ENCODE data around the gene BCLAF1. TPM values are rescaled to one million over a fixed set of nuclear protein-coding genes. Genes with fewer than 3 reads are reported as not detected.
"Not testable (repeated sequence)": the region's sequence is repeated elsewhere in the genome, so short reads cannot be mapped to it uniquely, and the experiment has no call there.

BCLAF1 gene
- total RNA-seq, 1 experiment from 2014 or later: 83.0 TPM

DNA sequence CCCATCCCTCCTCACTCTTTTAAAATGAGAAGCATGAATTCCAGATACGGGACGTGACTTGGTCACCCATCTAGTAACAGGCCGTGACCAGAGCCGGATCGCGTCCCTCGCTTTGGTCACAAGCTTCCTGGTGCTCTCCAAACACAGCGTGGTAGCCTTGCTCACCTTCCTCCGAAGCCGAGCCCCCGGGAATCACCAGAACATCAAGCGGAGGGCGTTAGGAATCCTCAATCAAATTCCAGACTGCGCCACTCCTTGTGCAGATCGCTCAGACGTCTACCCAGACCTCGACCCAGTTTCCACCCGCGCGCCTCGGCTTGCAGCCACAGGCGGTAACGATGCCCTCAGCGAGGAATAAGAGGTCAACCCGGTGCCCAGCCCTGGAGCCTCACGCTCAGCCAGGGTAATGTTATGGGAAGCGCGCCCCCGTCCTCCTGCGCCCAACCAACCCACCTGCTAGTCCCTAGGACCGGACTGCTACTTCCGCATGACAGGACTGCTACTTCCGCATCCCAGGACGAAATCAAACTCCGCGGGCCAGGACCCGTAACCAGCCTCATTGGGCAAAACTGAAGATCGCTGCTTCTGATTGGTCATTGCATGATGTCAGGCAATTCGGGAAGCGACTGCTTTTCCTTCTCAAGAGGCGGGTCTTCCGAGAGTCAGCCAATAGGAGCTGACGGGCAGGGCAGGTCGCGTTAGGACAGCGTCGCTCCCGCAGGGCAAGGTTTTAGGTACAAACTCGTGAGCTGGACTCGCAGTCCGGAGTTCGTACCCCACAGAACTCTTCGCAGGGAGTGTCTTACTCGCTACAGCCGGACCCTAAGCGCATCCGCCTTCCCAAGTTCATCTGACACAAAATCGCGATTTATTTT, 39.6 kb downstream of the BCLAF1 start, which contains the start of gene MTFR2:
MTFR2 (minus strand) TSS at position 501 of the 875 bp plus-strand sequence. CDS start 1,212 bp downstream, outside the sequence.
- peak; percentile 99 for DNase-seq (ENCODE audit: low read depth)

GRCh38 chr6:136249336-136249735, 40.3 kb downstream of the BCLAF1 start:
- DNase-seq (ENCODE audit: low read depth): peak; percentile 19

DNA sequence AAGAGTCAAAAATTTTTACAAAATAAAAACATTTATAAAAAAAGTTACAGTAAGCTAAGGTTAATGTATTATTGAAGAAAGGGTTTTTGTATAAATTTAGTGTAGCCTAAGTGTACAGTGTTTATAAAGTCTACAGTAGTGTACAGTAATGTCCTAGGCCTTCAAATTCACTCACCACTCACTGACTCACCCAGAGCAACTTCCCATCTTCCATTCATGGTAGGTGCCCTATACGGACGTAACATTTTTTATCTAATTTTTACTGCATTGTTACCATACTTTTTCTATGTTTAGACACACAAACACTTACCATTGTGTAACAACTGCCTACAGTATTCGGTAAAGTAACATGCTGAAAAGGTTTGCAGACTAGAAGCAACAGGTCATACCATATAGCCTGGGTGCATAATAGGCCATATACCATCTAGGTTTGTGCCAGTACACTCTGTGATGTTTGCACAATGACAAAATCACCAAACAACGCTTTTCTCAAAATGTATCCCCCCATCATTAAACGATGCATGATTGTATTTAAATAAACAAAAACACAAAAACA, 45.5 kb downstream of the BCLAF1 start:
- DNase-seq (ENCODE audit: low read depth): no peak

DNA sequence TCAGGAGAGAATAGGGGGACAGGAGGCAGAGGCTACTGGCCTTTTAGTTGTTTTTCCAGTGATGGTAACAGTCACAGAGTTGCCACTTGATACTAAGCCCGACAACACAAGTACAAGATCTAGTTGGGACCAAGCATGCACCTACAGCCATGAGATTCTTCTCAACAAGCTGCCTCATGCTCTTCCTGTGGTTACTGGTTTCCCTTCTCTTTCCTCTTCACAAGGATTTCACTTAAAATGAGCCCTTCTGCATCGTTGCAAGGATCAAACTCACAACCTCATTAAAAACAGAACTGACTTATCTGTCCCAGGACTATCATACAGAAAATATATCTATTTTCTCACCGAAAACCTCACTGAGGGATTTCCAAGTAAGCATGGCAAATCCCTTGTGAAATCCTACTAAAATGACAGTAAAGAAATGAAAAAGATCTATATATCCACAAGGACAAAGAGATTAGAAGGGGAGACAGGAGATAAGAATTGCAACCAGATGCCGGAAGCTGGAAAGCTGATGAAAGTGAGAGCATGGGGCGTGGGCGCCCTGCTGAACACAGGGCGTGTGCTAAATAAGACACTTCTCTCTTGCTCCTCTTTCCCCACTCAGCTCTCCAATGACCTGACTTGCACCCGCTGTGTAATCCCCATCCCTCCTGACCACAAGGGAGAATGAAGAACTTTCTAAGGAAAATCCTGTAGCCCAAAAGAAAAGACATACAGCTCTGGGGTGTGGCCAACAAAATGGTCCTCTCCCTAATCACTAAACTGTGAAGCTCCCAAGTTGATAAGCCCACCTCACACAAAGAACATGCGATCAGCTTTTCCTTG, 53.0 kb downstream of the BCLAF1 start:
- DNase-seq (ENCODE audit: low read depth): no peak

- DNase-seq (ENCODE audit: low read depth): no peak
Observed at GRCh38 chr6:136235233-136235564, 54.4 kb downstream of the BCLAF1 start.

DNA sequence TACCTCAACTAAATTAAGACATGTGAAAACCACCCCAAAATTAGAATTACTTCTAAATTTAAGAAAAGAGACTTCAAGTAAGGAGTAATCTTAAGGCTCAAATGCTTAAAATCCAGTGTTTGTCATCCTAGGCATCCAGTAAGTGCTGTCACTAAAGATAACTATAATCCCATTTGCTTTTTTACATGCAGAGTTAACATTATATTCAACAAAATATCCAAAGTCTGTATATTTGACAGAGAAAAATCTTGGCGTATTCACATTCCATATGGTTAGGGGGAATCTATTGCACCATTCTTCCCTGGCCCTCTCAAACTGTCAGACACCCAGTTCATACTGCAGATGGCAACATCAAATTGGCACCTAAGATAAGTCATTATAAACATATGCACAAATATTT, 56.9 kb downstream of the BCLAF1 start:
- no peak for DNase-seq (ENCODE audit: low read depth)

DNA sequence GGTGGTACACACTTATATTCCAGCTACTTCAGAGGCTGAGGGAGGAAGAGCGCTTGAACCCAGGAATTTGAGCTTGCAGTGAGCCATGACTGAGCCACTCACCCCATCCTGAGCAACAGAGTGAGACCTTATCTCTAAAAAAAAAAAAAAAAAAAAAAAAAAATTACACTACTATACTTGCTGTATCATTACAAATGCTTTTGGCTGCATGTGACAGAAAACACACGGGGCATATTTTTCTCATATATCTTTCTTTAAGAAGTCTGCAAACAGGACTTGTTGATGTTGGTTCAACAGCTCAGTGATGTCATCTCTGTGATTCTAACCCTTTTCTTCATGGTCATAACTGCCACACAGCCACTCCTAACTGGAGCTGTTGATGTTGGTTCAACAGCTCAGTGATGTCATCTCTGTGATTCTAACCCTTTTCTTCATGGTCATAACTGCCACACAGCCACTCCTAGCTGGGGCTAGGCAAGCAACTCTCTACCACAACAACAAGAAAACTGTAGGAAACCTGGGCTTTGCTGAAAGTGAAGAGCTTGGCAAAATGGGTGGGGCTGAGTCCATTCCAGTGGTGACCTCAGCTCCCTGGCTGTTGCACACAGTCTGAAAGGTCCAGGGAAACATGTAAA, 59.3 kb downstream of the BCLAF1 start:
- no peak for DNase-seq (ENCODE audit: low read depth)

DNA sequence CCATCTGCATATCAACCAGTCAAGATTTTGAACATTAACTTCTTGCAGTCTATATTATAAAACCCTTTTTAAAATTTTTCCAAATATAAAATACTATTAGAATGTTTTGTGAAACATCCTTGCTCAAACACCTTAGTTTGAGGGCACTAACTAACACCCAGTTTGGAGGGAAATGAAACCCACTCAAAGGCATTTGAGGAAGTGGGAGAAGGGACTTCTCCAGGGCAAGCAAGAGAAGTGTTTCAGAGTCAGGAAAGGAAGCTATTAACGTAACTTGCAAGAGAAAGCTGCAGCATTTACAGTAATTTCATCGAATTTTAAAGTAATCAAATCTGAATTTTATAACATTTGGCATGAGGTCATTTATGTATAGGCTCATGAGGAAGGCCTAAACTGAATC, 60.8 kb downstream of the BCLAF1 start:
- DNase-seq (ENCODE audit: low read depth): no peak

- DNase-seq (ENCODE audit: low read depth): no peak
Observed at GRCh38 chr6:136226674-136227377, 62.8 kb downstream of the BCLAF1 start.

- peak; percentile 60 for DNase-seq (ENCODE audit: low read depth)
Observed at GRCh38 chr6:136226027-136226673, 63.5 kb downstream of the BCLAF1 start.

GRCh38 chr6:136225496-136225895, 64.2 kb downstream of the BCLAF1 start:
- DNase-seq (ENCODE audit: low read depth): peak; percentile 47

DNA sequence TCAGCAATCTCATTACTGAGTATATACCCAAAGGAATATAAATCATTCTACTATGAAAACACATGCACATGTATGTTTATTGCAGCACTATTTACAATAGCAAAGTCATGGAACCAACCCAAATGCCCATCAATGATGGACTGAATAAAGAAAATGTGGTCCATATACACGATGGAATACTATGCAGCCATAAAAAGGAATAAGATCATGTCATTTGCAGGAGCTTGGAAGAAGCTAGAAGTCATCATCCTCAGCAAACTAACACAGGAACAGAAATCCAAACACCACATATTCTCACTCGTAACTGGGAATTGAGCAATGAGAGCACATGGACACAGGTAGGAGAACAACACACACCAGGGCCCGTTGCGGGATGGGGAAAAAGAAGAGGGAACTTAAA, 64.7 kb downstream of the BCLAF1 start:
- DNase-seq (ENCODE audit: low read depth): not testable (repeated sequence)

DNA sequence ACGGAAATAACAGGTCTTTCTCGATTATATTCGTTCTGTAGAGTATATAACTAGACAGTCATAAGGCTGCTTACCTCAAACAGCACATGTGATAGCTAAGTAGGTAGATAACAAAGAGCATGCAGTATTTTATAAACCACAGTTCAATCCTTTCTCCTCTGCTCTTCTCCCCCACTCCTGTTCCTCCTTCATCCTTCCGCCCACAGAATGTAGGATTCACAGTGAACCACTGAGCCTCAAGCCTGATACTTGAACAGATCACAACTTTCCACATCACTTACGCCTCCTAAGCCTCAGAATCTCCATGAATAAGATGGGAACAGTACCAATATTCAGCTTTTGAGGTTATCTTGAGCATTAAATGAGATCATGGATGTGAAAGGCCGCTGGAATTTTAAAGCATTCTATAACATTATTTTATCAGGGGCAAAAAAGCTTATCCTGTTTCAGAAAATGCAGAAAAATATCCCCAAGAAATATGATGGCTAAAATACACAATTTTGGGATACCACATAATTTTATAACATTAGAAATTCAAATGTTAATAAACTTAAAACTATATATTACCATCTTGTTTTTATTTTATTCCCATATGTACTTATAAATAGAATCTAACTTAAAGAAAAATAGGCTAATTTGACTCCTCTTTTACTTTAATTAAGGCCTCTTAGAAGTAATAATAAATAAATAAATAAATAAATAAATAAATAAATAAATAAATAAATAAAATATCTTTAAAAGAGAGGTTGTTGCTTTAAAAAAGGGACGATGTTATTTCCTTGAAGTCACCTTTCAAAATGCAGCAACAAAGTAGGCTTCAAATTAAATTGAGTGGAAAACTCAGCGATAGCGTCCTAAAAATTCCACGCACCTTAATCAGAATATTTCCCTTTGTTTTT, 72.9 kb downstream of the BCLAF1 start:
- no peak for DNase-seq (ENCODE audit: low read depth)

DNA sequence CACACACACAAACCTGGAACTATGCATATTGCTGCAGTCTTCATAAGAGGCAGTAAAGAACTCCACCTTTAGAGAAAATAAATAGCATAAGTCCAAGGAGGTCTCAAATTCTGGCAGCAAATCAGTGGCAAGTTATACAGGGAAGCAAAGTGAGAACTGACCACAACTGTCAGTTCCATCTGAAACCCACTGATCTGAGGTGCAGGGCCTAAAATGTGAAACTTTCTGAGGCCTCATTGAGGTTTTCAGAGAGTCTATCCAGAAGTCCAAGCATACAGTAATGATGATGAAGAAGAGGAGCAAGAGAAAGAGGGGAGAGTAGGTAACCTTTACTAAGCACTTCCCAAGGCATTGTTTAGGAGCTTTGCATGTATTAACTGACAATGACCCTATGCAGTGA, 75.8 kb downstream of the BCLAF1 start:
- no peak for DNase-seq (ENCODE audit: low read depth)

GRCh38 chr6:136213012-136213539, 76.6 kb downstream of the BCLAF1 start:
- DNase-seq (ENCODE audit: low read depth): no peak

- DNase-seq (ENCODE audit: low read depth): no peak
Observed at GRCh38 chr6:136212608-136213007, 77.0 kb downstream of the BCLAF1 start.

GRCh38 chr6:136210398-136211165, 79.1 kb downstream of the BCLAF1 start:
- no peak for DNase-seq (ENCODE audit: low read depth)

- DNase-seq (ENCODE audit: low read depth): no peak
Observed at GRCh38 chr6:136209496-136209895, 80.2 kb downstream of the BCLAF1 start.

DNA sequence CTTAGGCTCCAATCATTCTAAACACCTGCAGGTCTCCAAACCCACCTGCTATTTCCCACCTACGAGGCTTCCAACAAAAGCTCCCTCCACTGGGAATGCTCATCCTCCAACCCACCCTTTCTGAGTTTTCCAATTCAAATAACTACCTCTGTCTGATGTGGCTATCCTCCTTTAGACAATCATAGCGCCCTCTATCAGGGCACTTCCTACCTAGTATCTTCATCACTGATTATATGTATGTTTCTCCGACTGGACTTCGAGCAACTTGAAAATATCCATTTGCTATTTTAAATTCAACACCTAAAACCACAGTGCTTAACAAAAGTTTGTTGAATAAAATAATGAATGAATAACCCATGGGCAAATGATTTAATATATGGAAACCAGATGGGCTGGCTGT, 80.9 kb downstream of the BCLAF1 start:
- no peak for DNase-seq (ENCODE audit: low read depth)
